ENCODE results near the gene KCNMA1.

GRCh38 chr10:77524281-77524711 lies 113.3 kb downstream of the KCNMA1 start:
- TF ChIP-seq CTCF (IDR thresholded peaks at IDR 0.05; ENCODE audit: insufficient read depth, low read length, poor library complexity, severe bottlenecking) (no peak), EZH2phosphoT487 (conservative IDR thresholded peaks at IDR 0.05; ENCODE audit: low read length) (no peak)

Data from SU-DHL-6 (cell line).